OCI-LY1 (cell line): ENCODE data around the gene XRCC1.

Experiments
- CTCF ChIP-seq: fragments of 200-600 bp; sonication (generic), shearing (Covaris generic); IDR thresholded peaks from 2 replicates; pipeline ENCODE4 v1.5.1; 2017; ENCODE audit warnings: mild to moderate bottlenecking, antibody characterized with exemption, low read length, moderate library complexity, mixed read lengths
- EZH2 ChIP-seq: fragments of 200-600 bp; sonication (generic), shearing (Covaris generic); IDR thresholded peaks from 2 replicates; pipeline ENCODE4 v1.8.0; 2017; ENCODE audit warnings: borderline replicate concordance, mixed run types, mild to moderate bottlenecking, antibody characterized with exemption, low read length, moderate library complexity, mixed read lengths

- TF ChIP-seq CTCF, result no peak
- TF ChIP-seq EZH2, result no peak
Observed at GRCh38 chr19:43502419-43502976, 72.8 kb downstream of the XRCC1 start.
